Measurements from ENCODE around the gene RIPOR1.
"Not testable (repeated sequence)": the region's sequence is repeated elsewhere in the genome, so short reads cannot be mapped to it uniquely, and the experiment has no call there.

Gene RIPOR1

DNA sequence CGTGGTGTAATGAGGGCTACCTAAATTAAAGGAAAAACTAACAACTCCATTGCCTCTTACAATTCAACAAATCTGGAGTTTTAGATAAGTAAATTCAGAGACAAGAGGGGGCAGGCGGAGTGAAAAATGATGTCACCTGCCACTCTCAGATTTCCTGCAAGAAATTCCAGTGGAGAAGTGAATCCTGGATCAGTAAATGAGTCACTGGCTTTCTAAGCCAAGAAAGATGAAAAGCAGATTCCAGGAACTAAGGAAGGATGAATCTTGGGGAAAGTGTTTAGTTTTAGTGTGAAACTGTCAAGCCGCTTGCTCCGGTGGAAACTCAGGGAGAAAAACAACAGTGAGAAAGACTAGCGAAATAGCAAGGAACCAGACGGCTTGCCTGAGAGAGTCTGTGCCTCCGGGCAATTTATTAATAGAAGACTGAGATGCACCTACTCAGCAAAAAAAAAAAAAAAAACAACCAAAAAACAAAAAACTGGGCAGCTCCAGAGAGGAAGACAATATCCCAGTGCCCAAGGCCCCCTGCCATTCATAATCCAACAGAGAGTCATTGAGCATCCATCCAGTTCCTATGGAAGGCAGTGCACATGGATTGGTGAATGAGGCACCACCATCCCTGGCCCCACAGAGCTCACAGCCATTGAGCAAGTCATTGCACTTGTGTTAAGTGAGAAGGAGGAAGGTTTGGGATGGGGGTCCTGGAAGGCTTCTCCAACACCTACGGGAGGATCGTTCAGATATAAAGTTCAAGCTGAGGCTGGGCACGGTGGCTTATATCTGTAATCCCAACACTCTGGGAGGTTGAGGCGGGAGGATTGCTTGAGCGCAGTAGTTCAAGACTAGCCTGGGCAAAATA is 12.1 kb upstream of the RIPOR1 start:
- no peak for FAIRE-seq

DNA sequence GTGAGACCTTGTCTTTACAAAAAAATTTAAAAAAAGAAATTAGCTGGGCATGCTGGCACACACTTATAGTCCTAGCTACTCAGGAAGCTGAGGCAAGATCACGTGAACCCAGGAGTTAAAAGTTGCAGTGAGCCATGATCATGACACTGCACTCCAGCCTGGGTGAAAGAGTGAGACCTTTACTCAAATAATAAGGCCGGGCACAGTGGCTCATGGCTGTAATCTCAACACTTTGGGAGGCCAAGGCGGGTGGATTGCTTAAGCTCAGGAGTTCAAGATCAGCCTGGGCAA is 11.5 kb upstream of the RIPOR1 start:
- FAIRE-seq = no peak

DNA sequence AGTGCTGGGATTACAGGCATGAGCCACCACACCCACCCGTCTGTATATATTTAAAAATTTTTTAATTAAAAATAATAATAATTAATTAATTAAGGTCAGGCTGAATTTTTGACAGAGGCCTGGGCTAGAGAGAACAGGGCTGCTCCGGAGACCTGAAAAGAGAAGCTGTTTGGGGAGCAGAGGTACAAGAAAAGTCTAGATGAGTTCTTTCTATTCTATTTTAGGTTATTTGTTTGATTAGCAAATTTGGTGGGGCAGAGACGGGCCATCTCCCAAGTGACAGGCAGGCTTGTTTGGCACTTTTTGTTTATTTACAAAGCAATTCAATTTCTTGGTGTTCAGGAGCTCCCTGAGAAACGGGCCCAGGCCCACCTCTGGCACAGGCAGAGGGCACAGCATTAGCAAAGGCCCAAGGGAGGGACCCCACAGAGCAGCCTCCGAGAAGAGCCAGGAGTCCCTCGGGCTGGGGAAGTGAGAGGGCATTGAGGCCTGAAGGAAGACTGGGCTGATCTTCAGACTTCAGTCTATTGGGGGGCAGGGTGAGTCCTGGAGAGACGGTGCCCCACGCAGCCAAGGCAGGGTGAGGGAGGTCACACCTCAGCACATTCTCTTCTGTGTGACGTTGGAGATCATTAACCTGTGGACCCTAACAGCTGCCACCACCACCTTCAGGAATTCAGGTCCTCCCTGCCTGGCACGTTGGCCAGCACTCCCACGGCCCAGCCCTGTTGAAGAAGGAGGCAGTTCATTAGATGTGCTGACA is 10.8 kb upstream of the RIPOR1 start:
- FAIRE-seq = no peak

DNA sequence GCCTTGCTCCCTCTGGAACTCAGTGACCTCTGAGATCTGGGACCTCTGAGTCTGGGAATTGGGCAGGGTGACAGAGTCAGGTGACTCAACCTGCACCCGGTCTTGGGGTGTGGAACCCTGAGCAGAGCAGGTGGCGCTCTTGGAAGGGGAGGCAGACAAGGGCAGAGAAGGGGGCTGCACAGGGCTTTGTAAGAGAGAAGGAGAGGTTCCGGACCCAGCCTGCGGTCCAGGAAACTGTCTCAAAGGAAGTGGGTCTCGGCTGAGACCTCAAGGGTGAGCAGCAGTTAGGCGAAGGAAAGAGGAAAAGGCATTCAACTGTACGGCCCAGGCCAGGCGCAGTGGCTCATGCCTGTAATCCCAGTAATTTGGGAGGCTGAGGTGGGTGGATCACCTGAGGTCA is 10.0 kb upstream of the RIPOR1 start:
- no peak for FAIRE-seq

DNA sequence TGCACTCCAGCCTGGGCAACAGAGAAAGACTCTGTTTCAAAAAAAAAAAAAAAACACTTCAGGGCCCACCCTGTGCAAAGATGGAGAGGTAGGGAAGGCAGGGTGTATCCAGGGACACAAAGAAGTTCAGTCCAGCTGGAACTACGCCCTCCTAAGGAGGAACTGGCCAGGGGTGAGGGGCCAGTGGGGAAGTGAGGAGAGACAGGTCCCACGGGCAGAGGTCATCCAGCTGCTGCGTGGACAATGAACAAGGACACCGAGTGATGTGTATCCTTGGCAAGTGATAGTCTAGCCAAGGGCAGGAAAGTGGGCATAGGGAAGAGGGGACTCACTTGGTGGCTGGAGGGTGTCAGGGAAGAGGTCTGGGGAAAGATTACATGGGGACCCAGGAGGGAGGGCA is 9.4 kb upstream of the RIPOR1 start:
- FAIRE-seq = no peak

DNA sequence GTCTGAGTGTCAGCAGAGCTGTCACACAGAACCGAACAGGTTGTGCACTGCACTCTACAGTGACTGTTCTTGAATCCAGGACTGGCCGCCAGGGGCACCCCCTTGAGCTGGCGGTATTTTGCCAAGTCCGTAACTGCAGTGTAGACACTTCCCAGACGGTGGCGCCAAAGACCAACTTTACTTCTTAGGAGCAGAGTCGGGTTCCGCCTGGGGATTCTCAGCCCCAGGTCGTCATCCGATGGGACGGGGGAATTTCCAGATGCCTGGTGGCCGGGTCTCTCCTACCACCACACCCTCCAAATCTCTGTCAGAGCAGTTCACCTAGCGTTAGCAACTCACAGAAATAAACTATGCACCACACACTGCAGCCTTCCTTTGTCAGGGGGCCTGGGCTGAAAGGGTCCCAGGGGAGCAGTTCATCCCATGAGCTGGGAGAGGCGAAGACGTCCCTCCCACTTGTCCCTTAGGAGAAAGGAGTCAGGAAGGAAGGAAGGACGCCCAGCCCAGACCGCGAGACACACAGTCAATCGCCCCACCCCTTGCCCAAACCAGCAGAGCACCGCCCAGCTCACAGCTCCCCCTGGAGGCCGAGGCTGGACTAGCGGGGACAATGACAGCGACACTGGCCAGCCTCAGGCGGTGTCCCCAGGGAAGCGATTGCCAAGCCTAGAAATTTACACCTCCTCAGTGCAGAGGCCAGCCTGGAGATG is 7.4 kb upstream of the RIPOR1 start:
- FAIRE-seq = no peak

DNA sequence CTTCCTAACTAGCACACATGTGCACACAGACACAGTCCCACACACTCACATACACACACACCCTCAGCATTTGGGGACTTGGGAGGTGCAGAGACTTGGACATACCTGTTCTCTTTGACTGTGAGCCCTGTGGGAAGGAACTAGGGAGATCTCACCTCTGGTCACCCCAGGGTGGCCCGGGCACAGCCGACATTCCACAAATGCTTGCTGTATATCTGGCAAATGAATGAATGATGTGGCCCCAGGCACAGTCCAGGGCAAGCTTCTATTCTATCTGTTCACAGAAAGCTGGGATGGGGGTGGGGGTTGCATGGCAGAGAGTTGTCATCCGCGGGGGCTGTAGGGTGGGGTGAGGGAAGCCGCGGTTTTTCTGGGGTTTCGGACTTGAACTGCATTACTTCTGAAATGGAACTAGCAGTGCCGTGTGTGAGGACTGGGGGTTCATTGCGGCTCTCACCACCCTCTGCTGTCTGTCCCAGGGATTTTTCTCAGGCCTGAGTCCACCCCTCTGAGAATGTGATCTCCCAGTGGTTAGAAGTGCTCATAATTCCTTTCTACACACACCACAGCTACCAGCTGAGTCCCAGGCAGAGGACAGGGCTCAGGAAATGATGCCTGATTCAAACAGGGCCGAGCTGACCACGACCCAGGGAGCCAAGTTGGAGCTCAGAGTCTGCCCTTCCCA is 3.3 kb upstream of the RIPOR1 start:
- no peak for FAIRE-seq

DNA sequence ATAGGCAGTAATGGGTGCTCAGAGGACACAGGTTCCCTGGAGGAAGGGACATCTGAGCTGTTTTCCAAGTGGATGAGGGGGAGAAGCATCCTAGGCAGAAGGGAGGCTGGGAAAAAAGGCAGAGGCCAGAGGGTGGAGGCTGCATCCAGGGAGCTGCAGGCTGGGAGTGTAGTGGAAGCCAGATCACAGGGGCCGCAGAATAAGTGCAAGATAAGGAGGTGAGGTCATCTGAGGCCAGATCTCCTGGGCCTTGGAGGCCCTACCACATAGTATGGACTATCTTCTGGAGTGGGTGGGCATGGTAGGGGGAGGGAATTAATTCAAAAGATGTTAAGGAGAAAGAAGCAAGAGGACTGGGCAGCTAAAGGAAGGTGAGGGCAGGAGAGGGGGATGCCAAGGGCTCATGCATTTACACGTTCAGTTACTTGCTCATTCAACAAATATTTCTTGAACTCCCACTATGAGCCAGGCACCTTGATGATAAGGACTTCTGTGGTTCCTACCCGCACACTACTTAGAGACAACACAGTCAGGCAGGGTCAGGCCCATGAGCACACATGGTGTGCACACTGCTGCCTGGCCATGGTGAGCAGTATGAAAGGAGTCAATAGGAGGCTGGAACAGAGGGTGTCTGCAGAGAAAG is 2.4 kb upstream of the RIPOR1 start:
- FAIRE-seq = no peak

DNA sequence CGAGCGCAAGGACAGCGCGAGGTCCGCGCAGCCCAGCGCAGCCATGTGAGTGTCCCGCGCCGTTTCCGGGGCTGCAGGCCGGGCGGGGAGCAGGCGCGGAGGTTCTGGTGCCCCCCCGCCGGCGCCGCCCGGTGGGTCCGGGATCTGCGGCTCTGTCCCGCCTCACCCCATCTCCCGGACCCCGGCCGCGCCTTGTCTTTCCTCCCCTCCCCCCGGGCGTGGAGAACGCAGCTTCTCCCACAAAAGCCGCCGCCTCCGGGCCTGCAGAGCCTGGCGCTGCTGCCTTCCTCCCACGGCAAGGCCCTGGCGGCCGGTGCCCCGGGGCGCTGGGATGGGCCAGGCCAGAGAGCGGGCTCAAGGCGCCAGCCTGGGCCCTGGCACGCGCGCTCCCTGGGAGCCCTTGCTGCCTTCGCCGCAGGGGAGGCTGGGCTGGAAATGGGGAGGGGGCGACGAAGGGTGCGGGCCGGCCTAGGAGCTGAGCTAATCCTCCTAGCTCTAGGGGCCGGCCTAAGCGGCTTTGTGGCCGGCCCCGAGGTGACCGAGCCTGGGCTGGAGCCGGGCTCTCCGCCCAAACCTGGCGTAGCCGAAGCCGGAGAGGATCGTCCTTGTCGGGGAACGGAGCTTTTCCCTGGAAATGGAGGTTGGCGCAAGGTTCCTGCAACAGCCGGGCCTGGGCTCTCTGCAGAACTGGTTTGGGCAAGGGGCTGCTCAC is 397 bp downstream of the RIPOR1 start:
- FAIRE-seq = no peak

DNA sequence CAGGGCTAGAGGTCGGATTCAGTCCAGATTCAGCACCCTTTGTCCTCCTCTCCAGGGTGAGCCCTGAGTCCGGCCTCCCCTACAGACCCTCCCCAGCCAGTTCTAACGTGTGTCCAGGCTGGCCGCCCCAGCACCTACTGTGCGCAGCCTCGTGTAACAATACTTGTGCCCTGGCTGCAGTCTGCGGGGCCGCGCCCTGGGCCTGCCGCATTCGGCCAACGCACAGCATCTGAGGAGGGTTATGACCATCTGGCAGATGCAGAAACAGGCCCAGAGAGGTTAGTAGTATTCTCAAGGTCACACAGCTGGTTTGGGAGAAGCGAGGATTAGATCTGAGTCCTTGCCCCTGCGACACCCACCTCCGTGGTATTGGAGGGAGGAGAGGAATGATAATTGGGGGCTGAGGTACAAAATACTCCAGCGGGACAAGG is 968 bp downstream of the RIPOR1 start:
- no peak for FAIRE-seq

DNA sequence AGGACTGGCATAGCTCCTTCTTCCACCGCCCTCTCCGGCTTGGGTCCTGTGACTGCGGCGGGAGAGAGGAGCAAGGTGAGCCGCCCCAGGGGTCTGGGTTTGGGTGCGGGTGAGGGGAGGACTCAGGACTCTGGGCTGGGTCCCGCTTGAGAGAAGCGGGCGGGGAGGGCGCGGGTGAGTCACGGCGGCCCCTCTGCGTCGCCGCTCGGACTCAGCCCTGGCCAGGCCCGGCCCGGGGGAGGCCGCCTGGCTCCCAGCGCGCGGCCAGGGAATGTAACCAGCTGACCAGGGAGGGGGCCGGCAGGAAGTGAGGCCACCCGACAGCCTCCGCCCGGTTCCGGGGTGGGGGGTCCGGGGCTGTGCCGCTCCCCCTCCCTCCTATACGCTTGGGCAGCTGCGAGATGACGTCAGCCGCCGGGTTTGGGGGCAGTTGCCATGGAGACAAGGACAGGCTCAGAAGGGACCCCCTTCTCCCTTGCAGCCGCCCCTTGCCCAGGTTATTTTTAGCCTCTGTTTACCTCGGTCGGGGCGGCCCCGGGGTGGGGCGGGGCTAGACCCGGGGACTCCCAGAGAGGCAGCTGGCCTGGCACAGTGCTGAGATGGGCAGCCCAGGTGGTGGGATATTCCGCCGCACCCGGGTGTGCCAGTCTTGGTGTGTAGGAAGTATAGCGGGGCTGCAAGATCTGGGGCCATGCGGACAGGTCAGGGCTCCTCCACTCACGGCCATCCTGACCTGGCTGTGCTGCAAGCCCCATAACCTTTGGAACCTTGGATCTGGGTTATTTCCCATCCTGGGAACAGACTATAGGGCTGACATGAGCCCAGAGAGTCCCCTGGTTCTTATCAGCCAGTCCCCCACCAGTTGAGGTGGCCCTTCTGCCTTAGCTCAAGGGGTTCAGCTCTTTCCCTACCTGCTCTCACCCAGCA is 1.6 kb downstream of the RIPOR1 start:
- FAIRE-seq = no peak

DNA sequence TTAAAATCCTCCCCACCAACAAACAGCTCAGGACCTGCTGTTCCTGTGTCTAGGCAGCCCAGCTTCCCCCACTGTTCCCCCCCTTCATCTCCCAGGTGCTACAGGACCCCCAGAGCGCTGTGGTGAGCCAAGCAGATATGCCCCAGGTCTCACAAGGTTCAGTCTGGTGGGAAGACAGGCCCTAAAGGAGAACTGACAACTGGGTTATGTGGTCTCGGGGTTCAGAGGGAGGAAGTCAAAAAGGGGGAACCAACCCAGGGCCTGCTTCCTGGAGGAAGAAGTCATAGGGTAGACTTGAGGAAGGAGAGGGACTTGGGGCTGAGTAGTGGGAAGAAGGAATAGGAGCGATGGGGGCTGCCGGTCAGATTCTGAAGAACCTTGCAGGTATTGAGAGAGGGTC is 2.6 kb downstream of the RIPOR1 start:
- FAIRE-seq = no peak

DNA sequence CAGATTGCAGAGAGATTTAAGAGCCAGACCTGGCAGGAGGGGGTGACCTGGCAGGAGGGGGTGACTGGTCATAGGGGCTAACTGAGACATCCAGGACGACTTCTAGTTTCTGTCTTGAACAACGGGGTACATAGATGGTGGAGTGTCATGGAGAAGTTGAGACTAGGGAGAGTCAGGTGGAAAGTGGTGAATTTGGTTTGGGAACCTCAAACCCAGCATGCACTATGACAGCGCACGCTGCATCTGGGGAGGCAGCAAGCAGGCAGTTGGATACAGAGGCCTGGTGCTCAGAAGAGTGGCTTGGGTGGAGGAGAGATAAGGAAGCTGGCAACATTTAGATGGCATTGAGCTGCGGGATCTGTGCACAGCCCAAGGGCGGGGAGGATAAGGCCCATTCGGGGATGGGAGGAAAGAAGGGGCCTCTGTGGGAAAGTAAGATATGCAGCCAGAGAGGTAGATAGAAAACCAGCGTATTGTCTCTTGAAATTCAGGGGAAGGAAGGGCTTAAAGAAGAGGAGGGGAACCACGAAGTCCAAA is 4.5 kb downstream of the RIPOR1 start:
- no peak for FAIRE-seq

DNA sequence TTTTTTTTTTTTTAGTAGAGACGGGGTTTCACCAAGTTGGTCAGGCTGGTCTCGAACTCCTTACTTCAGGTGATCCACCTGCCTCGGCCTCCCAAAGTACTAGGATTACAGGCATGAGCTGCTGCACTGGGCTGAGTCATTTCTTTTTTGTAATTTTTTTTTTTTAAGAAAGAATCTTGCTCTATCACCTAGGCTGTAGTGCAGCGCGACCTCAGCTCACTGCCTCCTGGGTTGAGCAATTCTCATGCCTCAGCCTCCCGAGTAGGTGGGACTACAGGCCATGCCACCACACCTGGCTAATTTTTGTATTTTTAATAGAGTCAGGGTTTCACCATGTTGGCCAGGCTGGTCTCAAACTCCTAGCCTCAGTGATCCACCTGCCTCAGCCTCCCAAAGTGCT is 5.4 kb downstream of the RIPOR1 start:
- not testable (repeated sequence) for FAIRE-seq

DNA sequence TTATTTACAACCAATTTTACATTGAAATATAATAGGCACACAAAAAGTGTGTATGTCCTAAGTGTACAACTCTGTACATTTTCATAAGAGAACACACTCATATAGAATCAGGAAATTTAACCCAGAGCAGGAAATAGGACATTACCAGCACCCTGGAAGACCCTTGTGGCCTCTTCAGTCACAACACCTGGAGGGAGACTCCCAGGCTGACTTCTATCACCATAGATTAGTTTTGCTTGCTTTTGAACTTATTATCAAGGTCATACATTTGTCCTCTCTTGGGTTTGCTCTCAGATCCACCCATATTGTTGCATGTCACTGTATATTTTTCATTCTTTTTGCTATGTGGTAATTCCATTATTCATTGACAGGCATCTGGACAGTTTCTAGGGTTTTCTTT is 5.8 kb downstream of the RIPOR1 start:
- FAIRE-seq = no peak

DNA sequence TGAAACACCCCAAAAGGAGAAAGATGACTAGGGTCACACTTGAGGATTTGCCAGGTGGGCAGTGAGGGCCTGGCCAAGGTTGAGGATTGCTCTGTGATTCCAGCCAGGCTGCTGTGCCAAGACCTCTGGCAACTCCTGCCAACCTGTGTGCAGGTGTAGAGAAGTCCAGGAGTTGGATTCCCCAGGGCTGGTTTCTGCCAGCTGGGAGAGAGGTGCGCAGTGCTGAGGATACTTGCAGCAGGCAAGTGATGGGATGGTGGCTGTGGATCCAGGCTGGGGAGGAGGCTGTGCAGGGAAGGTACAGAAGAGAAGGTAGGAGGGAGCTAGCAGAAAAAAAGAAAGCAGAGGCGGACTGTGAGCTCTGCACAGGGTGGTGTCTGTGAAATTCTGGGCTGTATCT is 6.6 kb downstream of the RIPOR1 start:
- FAIRE-seq = no peak

DNA sequence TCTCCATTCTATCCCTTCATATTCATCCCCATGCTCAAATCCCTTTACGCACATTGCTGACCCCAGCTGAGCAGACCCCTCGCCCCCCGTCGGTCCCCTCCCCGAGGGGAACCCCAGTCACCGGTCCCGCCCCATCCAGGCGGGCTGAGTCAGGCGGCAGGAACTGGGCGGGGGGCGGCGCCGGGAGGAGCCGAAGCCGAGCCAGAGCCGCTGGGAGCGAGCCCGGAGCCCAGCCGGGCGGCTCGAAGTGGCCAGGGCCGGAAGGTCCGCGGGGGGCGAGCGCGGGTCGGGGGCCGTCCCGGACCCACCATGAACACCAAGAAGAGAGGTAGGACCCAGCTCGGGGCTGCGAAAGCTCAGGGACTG is 8.6 kb downstream of the RIPOR1 start:
- FAIRE-seq = no peak

DNA sequence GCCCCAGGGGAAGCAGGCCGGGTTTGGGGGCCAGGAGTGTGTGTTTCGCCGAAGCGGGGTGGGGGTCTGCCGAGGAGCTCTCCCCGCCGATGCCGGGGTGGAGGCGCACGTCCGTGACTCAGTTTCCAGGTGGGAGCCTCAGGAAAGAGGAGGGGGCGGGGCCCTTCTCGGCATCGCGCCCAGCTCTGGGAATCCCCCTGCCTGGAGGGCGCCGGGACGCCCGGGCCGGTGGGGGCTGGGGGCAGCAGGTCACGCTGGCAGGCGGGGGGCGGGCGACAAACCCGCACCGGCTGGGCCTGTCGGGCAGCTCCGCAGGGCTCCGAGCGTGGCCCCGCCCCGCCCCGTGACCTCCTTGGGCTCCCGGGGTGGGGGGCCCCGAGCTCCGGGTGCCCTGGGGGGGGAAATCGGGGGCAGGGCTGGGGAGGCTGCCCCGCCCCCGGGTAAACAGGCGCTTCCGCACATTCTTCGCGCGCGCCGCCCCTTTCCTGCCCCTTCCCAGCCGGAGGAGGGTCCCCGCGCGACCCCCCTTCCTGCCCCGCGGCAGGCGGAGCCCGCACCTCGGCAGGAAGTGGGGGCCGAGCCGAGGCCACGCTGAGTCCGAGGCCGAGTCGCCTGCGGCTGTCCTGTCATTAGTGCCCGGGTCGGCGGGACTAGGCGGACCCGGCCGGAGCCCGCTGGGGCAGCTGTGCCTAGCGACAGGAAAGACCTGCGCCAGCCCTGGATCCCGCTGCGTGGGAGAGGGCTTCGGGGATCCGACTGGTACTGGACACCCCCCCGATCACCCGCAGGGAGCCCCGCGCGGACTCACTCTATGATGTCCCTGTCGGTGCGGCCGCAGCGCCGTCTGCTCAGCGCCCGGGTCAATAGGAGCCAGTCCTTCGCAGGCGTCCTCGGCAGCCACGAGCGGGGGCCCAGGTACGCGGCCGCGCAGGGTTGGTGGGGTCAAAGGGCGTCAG is 9.3 kb downstream of the RIPOR1 start:
- FAIRE-seq = no peak

DNA sequence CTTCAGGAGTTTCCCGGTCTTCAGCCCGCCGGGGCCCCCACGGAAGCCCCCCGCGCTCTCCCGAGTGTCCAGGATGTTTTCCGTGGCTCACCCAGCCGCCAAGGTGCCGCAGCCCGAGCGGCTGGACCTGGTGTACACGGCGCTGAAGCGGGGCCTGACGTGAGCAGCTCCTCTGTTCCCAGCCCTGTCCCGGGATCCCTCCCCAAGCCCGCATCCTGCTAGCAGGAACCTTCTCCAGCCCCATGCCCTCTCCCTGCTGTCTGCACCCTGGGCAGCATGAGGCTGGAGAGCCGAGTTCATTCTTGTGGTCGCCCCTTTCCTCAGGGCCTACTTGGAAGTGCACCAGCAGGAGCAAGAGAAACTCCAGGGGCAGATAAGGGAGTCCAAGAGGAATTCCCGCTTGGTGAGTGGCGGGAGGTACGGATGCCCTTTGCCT is 10.1 kb downstream of the RIPOR1 start:
- no peak for FAIRE-seq

Measured in colon (tissue), 2 donors.